Uterus (tissue), 2 donors: ENCODE data around the gene SCAP.

Source experiments
- CTCF ChIP-seq, 4 experiments: fragments of 200-600 bp in 2 of 4; fragments of 450-650 bp in 2 of 4; sonication (generic) in 2 of 4; IDR thresholded peaks; one replicate each; pipeline ENCODE4 v1.5.1; 2016 to 2019; ENCODE audit warnings: antibody characterized with exemption in 4 of 4, mild to moderate bottlenecking in 2 of 4, moderate library complexity in 1 of 4
- POLR2A ChIP-seq, 2 donors: fragments of 450-650 bp; IDR thresholded peaks; one replicate each; pipeline ENCODE4 v1.6.1; 2016; ENCODE audit warnings: antibody characterized with exemption in 2 of 2, mild to moderate bottlenecking in 1 of 2, moderate library complexity in 1 of 2

GRCh38 chr3:47405820-47406761, 69.7 kb downstream of the SCAP start:
- TF ChIP-seq CTCF (IDR thresholded peaks at IDR 0.05) = no peak
- no peak for TF ChIP-seq POLR2A (IDR thresholded peaks at IDR 0.05)
